Measurements from ENCODE around the gene NRP2. TPM values are rescaled to one million over a fixed set of nuclear protein-coding genes. Genes with fewer than 3 reads are reported as not detected.
A peak's percentile ranks its signal among the peaks of the same experiment; 100 is the strongest.

Gene NRP2
- total and polyA plus RNA-seq, 4 donors = 3.8 to 17.7 (median 12.2) TPM

DNA sequence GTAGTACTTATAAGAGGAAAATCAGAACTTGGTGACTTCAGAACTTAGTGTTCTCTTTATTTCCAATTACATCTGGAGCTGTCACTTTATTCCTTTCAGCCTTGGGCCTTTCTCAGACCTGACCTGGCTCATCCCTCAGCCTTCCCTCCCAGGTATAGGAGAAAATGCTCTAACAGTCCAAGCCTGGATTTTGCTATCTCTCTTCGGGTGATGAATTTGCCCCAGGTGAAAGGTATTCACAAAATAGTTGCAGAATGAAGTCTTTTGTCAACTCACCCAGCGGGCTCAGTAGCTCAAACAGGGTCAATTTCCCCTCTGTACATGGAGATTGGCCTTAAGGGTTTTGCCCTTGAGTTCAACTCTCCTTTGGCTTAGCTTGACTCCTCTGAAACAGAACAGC, 12.0 kb downstream of the NRP2 start:
- Histone ChIP-seq H3K4me3 (ENCODE audit: low read depth in 1 of 3, low read length in 3 of 3) (no peak overlapping the region), H3K36me3 (ENCODE audit: control insufficient read depth in 4 of 4, insufficient read depth in 3 of 4, low read depth in 1 of 4, low read length in 3 of 4) (no peaks in the 10 kb centered on the region), H3K27me3 (ENCODE audit: control insufficient read depth in 4 of 4, insufficient read depth in 4 of 4, low read length in 3 of 4) (no peaks in the 10 kb centered on the region), H3K9me3 (ENCODE audit: control insufficient read depth in 4 of 4, low read length in 3 of 4) (no peaks in the 10 kb centered on the region), H3K4me1 (ENCODE audit: control insufficient read depth in 4 of 4, insufficient read depth in 4 of 4, low read length in 3 of 4) (no peaks in the 10 kb centered on the region), H3K27ac (ENCODE audit: low read depth in 1 of 2, low read length in 2 of 2) (no peak overlapping the region), H3K9ac (ENCODE audit: low read depth in 1 of 2, low read length in 2 of 2) (peak overlapping the region in 1 of 2 donors; percentile 31)
- DNase-seq (ENCODE audit: low spot score) = no peak
- WGBS = 83% methylated on average over 2 of the region's 2 CpGs
- TF ChIP-seq TAF1 (conservative IDR thresholded peaks at IDR 0.05) = no peak
- peak; percentile 44 to 54 for TF ChIP-seq RXRA (IDR thresholded peaks at IDR 0.05)

DNA sequence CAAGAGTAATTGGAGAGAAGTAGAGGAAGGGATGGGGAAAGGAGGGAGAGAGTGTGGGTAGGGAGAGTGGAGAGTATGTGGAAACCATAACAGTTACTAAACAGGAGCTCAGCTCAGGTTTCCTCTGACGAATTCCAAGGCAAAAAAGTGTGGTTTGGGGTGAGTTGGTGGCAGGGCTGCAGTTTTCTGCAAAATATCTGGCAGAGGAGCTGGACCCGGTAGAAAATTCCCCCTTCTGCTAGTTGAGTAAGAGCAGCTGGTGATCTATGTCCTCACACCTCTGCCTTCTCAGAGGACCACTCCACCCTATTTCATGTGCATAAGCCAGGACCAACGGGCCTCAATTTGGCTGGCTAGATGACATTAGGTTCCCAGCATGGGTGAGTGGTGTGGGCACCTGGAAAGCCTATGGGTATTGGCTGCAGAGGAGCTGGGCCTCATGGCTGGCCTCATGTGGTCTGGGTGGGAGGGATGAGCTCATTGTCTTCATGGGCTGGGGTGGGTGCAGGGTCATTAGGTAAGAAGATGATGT, 13.2 kb downstream of the NRP2 start:
- no peaks in the 10 kb centered on the region for H3K27me3 ChIP-seq (ENCODE audit: control insufficient read depth in 4 of 4, insufficient read depth in 4 of 4, low read length in 3 of 4)
- H3K4me1 ChIP-seq (ENCODE audit: control insufficient read depth in 4 of 4, insufficient read depth in 4 of 4, low read length in 3 of 4) = no peaks in the 10 kb centered on the region
- no peaks in the 10 kb centered on the region for H3K36me3 ChIP-seq (ENCODE audit: control insufficient read depth in 4 of 4, insufficient read depth in 3 of 4, low read depth in 1 of 4, low read length in 3 of 4)
- DNase-seq (ENCODE audit: low spot score) = no peak
- H3K9me3 ChIP-seq (ENCODE audit: control insufficient read depth in 4 of 4, low read length in 3 of 4) = no peaks in the 10 kb centered on the region
- TF ChIP-seq SP1 (IDR thresholded peaks at IDR 0.05) (no peak), HNF4A (conservative IDR thresholded peaks at IDR 0.05) (no peak), EGR1 (IDR thresholded peaks at IDR 0.05; ENCODE audit: low read depth in 2 of 2) (no peak), YY1 (IDR thresholded peaks at IDR 0.05) (no peak), GABPA (IDR thresholded peaks at IDR 0.05 in 1 of 2, conservative IDR thresholded peaks at IDR 0.05 in 1 of 2) (no peak), RAD21 (IDR thresholded peaks at IDR 0.05) (no peak), NR2F2 (IDR thresholded peaks at IDR 0.05) (no peak)
- TF ChIP-seq, protein P1, sequence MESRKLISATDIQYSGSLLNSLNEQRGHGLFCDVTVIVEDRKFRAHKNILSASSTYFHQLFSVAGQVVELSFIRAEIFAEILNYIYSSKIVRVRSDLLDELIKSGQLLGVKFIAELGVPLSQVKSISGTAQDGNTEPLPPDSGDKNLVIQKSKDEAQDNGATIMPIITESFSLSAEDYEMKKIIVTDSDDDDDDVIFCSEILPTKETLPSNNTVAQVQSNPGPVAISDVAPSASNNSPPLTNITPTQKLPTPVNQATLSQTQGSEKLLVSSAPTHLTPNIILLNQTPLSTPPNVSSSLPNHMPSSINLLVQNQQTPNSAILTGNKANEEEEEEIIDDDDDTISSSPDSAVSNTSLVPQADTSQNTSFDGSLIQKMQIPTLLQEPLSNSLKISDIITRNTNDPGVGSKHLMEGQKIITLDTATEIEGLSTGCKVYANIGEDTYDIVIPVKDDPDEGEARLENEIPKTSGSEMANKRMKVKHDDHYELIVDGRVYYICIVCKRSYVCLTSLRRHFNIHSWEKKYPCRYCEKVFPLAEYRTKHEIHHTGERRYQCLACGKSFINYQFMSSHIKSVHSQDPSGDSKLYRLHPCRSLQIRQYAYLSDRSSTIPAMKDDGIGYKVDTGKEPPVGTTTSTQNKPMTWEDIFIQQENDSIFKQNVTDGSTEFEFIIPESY (IDR thresholded peaks at IDR 0.05) = no peak
- TF ChIP-seq, protein P2, sequence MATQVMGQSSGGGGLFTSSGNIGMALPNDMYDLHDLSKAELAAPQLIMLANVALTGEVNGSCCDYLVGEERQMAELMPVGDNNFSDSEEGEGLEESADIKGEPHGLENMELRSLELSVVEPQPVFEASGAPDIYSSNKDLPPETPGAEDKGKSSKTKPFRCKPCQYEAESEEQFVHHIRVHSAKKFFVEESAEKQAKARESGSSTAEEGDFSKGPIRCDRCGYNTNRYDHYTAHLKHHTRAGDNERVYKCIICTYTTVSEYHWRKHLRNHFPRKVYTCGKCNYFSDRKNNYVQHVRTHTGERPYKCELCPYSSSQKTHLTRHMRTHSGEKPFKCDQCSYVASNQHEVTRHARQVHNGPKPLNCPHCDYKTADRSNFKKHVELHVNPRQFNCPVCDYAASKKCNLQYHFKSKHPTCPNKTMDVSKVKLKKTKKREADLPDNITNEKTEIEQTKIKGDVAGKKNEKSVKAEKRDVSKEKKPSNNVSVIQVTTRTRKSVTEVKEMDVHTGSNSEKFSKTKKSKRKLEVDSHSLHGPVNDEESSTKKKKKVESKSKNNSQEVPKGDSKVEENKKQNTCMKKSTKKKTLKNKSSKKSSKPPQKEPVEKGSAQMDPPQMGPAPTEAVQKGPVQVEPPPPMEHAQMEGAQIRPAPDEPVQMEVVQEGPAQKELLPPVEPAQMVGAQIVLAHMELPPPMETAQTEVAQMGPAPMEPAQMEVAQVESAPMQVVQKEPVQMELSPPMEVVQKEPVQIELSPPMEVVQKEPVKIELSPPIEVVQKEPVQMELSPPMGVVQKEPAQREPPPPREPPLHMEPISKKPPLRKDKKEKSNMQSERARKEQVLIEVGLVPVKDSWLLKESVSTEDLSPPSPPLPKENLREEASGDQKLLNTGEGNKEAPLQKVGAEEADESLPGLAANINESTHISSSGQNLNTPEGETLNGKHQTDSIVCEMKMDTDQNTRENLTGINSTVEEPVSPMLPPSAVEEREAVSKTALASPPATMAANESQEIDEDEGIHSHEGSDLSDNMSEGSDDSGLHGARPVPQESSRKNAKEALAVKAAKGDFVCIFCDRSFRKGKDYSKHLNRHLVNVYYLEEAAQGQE (IDR thresholded peaks at IDR 0.05) = no peak
- H3K27ac ChIP-seq (ENCODE audit: low read depth in 1 of 2, low read length in 2 of 2) = no peak overlapping the region
- WGBS = 73% methylated on average over 3 of the region's 3 CpGs
- no peak overlapping the region for H3K9ac ChIP-seq (ENCODE audit: low read depth in 1 of 2, low read length in 2 of 2)
- no peak overlapping the region for H3K4me3 ChIP-seq (ENCODE audit: low read depth in 1 of 3, low read length in 3 of 3)

DNA sequence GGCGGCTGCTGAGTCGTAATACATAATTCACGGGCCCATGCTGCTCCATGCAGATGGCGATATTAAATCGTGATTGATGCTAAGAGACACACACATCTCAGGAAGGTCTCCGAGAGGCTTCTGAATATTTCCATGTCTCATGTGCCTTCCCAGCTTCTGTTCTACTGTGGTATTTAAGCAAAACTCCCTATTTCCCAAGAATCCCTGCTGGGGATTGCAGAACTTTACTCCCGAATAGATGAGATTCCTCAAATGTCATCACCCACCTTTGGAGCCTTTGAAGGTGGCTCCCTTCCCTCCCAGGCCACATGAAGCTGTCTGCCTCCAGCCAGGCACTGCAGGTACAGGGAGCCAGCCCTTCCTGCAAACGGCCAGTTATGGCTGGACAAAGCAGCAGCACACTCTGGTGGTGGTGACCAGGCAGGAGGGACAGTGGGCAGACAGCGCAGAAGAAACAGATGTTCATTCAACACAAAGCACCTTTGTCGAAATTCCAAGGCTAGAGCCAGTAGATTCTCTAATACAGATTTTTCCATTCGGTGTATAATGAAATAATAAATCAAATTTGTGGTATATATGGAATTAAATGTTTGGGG, 14.1 kb downstream of the NRP2 start:
- no peak for DNase-seq (ENCODE audit: low spot score)
- Histone ChIP-seq H3K36me3 (ENCODE audit: control insufficient read depth in 4 of 4, insufficient read depth in 3 of 4, low read depth in 1 of 4, low read length in 3 of 4) (no peaks in the 10 kb centered on the region), H3K27ac (ENCODE audit: low read depth in 1 of 2, low read length in 2 of 2) (no peak overlapping the region), H3K27me3 (ENCODE audit: control insufficient read depth in 4 of 4, insufficient read depth in 4 of 4, low read length in 3 of 4) (no peaks in the 10 kb centered on the region), H3K9ac (ENCODE audit: low read depth in 1 of 2, low read length in 2 of 2) (no peak overlapping the region), H3K4me1 (ENCODE audit: control insufficient read depth in 4 of 4, insufficient read depth in 4 of 4, low read length in 3 of 4) (no peaks in the 10 kb centered on the region), H3K9me3 (ENCODE audit: control insufficient read depth in 4 of 4, low read length in 3 of 4) (no peaks in the 10 kb centered on the region), H3K4me3 (ENCODE audit: low read depth in 1 of 3, low read length in 3 of 3) (no peak overlapping the region)
- TF ChIP-seq RAD21 (IDR thresholded peaks at IDR 0.05) (peak; percentile 24 to 50), HNF4A (conservative IDR thresholded peaks at IDR 0.05) (no peak)
- 81% methylated on average over 11 of the region's 11 CpGs for WGBS
